ENCODE measurements around the gene TAF8.

DNA sequence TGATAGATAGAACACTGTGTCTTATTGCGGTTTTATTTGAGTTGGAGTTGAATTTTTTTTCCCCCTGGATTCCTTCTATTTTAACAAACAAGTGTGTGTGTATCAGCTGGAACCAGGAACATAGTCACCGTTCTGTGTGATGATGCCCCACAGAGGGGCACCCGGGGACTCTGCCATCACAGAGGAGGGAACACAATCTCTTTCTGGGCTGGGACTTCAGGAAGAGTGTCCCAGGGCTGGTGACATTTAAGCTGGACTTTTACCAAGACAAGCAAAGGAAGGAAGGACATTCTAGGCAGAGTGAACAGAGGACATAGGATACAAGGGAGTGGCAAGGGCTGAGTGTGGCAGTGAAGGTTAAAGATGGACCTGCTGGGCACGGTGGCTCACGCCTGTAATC, 33.2 kb downstream of the TAF8 start:
- TF ChIP-seq, protein P1, sequence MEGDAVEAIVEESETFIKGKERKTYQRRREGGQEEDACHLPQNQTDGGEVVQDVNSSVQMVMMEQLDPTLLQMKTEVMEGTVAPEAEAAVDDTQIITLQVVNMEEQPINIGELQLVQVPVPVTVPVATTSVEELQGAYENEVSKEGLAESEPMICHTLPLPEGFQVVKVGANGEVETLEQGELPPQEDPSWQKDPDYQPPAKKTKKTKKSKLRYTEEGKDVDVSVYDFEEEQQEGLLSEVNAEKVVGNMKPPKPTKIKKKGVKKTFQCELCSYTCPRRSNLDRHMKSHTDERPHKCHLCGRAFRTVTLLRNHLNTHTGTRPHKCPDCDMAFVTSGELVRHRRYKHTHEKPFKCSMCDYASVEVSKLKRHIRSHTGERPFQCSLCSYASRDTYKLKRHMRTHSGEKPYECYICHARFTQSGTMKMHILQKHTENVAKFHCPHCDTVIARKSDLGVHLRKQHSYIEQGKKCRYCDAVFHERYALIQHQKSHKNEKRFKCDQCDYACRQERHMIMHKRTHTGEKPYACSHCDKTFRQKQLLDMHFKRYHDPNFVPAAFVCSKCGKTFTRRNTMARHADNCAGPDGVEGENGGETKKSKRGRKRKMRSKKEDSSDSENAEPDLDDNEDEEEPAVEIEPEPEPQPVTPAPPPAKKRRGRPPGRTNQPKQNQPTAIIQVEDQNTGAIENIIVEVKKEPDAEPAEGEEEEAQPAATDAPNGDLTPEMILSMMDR (conservative IDR thresholded peaks at IDR 0.05; ENCODE audit: low read depth, low read length): no peak
- no peak for TF ChIP-seq EZH2 (IDR thresholded peaks at IDR 0.05; ENCODE audit: borderline replicate concordance, low read depth, low read length, poor library complexity, severe bottlenecking)
